T-helper 1 cell treated with Interleukin-12 subunit alpha and Interleukin-12 subunit beta and Interleukin-4 antibody, amounts not matched to agents 30 ng/mL and 1 ng/mL, for 36 hours (primary cell): ENCODE data around the gene LMNA. TPM values are rescaled to one million over a fixed set of nuclear protein-coding genes. Genes with fewer than 3 reads are reported as not detected.
"Not testable (repeated sequence)": the region's sequence is repeated elsewhere in the genome, so short reads cannot be mapped to it uniquely, and the experiment has no call there.

Experiments used
- intact Hi-C: fragments of 100-400 bp; cut with micrococcal nuclease; formaldehyde crosslinking; loops from one replicate; pipeline ENCODE4 v1.15.1; 2024
- total RNA-seq: library from RNA; stranded (reverse); gene quantifications from 2 replicates; pipeline ENCODE4 v1.2.3, GENCODE V29; 2022

The LMNA gene
- 32.7 and 33.3 TPM in 2 replicates for total RNA-seq

DNA sequence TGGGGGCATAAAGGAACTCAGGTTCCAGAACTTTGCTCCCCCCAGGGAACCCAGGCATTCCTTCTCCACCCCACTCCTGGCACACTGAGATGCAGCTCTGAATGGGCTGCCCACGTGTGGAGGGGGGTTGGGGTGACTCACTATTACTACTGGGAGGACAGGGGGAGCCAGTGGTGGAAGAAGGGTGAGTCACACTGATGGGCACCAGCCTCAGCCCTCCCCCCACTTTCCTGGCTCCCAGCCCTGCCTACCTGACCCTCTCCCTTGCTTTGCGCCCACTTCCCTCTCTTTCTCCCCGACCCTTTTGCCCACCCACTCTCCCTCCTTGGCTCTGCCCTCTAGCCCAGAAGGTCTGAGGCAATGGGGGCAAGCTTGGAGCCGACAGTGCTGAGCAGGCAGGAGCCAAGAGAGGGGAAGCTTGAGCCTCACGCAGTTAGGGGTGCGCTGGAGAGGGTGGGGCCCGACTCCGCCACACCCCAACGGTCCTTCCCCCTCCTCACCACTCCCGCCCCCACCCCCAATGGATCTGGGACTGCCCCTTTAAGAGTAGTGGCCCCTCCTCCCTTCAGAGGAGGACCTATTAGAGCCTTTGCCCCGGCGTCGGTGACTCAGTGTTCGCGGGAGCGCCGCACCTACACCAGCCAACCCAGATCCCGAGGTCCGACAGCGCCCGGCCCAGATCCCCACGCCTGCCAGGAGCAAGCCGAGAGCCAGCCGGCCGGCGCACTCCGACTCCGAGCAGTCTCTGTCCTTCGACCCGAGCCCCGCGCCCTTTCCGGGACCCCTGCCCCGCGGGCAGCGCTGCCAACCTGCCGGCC lies at the start of gene LMNA:
Gene LMNA (plus strand): TSS at position 611 of the 818 bp plus-strand sequence. CDS start 208 bp downstream, outside the sequence.
- intact Hi-C loops, result loop anchor here (1.0 kb wide), 5 partner anchors 8 to 94 kb away; partner anchors contain the start of gene SSR2

DNA sequence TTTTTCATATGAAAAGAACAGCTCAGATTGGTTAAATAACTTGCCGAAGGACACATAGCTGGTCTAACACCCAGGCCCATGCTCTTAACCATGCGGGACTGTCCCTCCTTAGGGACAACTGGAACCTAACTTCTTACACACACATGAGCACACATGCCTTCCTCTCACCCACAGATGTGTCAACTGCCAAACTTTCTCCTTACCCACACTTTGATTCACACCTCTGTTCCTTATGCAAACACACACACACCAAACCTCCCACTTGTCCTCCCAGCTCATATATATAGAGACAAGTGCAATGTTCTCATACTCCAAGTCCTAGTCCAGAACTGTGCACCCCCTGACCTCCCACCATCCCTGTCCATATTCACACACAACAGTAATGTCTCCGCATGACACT lies 49.3 kb upstream of the LMNA start:
- intact Hi-C loops, result no loop called here

DNA sequence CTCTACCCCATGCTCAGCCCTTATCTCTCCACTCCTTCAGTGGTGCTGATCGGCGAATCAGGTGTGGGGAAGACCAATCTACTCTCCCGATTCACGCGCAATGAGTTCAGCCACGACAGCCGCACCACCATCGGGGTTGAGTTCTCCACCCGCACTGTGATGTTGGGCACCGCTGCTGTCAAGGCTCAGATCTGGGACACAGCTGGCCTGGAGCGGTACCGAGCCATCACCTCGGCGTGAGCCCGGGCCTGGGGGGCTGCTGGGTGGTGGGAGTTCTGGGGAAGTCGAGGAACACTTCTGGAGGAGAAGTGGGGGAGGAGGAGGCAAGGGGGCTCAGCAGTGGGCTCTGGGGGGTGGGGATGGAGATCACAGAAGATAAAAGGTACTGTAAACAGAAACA lies 48.6 kb upstream of the LMNA start:
- intact Hi-C loops, result loop anchor here (1.0 kb wide), 6 partner anchors 12 to 132 kb away; partner anchors contain the start of genes KHDC4 and LAMTOR2

DNA sequence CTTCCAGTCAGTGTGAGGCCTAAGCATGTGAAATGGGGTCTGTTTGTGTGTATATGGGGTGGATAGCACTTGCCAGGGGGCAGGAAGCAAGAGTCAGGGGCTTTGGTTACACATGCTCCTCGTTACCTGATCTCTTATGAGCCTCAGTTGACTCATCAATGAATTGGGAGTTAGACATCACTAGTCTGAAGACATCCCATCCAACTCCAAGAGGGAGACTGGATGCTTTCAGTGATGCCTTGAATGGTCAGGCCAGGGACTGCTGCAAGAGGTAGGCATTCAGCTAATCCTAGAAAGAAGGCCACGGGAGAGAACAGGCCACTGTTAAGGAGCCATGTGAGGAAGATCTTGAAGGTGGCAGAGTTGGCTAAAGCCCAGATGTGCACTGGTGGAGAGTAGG lies 47.2 kb upstream of the LMNA start:
- intact Hi-C loops, result no loop called here

- intact Hi-C loops, result no loop called here
Measured at GRCh38 chr1:156069490-156070455, 44.7 kb upstream of the LMNA start.

DNA sequence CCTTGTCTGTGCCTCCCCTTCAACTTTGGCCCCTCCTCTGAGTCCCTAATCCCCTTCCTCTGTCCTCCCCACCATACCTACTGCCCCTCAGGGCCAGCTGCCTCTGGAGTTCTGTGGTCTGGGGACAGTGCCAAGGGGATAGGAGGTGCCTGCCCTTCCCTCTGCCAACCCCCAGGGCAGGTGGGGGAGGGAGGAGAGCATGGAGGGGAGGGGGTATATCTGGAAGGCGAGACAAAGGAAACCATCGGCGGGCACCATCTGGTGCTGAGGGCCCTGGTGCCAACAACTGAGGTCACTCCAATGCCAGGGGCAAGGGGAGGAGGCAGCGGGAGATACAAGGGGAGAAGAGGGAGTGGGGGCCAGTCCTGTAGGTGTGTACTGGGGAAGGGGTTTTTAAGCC lies 44.0 kb upstream of the LMNA start:
- intact Hi-C loops, result no loop called here

- intact Hi-C loops, result not testable (repeated sequence)
Measured at GRCh38 chr1:156071332-156071816, 43.1 kb upstream of the LMNA start.

DNA sequence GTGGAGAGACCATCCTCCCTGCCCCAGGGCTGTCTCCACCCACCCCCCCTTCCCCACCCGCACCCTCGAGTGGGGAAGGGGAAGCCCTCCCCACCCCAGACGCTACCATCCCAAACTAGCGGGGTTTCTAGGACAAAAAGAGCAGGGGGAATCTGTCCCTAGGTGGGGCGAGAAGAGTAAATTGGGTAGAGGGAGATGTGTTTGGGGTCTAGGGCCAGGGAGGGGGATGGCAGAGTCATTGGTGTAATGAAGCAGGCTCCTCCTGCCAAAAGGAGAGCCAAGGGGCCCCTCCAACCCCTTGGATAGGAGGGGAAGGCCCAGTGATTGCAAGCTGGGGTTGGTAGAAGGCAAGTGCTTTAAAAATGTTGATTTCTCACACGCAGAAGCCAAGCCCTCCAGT lies 42.3 kb upstream of the LMNA start:
- intact Hi-C loops, result no loop called here

DNA sequence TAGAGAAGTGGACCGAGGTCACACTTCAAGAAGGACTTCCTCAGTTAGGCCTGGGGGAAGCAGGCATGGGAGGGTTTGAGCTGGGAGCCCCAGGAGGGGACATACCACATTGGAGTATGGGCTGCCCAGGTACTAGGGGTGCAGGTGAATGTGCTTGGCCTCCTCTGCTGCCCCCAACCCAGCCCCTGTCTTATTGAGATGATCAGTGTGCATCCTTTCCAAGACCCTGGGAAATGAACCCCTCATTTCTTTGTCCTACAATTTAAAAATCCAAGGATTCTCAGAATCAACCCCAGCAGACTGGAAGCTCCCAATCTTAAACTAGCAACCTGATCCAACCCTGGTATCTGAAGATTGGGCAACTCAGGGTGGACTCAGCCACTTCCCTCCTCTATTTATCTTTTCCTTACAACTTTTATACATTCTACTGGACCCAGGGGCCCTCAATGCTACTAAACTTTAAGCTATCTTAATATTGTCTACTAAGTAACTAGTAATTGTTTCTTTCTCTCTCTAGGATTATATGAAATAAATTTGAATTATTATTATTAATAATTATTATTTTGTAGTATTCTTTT lies 41.3 kb upstream of the LMNA start:
- intact Hi-C loops, result no loop called here

DNA sequence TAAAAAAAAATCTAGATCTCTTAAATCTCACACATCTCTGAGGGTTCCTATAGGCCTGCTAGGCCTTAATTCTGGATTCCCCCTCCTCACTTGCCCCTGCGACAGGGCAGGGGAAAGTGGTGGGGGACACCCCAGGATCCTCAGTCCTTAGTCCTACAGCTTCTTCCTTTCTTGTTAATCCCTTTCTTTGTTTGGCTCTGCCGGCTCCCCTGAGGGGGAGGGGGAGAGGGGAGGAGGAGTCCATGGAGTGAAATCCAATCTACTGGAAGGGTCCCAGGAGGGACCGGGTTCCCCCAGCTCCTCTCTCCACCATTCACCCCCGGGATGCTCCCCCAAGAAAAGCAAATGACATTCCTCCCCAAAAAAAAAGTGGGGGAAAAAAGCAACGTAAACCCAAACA lies 40.8 kb upstream of the LMNA start:
- intact Hi-C loops, result no loop called here

DNA sequence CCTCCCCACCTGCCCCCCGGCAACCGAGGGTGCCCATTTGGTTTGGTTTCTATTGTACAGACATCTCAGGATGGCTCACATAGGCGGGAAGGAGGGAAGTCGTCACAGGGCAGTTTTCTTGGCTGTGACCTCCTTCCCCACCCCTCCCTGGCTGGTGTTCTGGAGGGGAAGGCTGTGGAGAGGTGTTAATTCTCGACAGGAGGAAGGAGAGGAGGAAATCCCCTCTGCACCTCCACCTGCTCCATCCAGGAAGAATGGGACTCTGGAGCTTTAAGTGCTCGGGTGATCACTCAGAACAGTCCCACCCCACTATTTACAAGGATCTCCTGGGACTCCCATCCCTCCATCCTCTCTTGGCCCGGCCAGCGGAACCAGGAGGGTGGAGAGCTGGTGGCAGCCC lies 39.9 kb upstream of the LMNA start:
- intact Hi-C loops, result no loop called here

GRCh38 chr1:156075162-156075561 lies 39.3 kb upstream of the LMNA start:
- intact Hi-C loops, result no loop called here

DNA sequence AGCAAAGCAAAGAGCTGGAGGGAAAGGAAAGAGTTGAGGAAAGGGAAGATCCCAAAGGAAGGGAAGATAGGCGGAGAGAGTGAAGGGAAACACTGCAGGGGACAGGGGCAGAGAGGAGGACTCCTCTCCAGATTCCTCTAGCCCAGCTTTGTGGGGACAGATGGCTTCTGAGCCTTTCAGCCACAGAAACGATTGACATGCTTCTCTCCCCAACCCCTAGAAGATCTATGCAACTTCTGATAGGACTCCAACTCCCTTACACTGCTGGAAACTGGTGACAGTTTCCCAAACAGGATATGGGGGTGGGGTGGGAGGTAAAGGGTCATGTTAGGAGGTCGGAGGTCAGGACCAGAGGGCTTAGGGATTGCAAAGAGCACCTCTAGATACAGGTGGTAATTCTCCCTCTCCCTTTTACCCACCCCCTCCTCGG lies 38.7 kb upstream of the LMNA start:
- intact Hi-C loops, result no loop called here

GRCh38 chr1:156076609-156077429 lies 37.7 kb upstream of the LMNA start:
- intact Hi-C loops, result no loop called here

- intact Hi-C loops, result no loop called here
Measured at GRCh38 chr1:156077430-156077760, 37.1 kb upstream of the LMNA start.

GRCh38 chr1:156078728-156079127 lies 35.8 kb upstream of the LMNA start:
- intact Hi-C loops, result no loop called here

DNA sequence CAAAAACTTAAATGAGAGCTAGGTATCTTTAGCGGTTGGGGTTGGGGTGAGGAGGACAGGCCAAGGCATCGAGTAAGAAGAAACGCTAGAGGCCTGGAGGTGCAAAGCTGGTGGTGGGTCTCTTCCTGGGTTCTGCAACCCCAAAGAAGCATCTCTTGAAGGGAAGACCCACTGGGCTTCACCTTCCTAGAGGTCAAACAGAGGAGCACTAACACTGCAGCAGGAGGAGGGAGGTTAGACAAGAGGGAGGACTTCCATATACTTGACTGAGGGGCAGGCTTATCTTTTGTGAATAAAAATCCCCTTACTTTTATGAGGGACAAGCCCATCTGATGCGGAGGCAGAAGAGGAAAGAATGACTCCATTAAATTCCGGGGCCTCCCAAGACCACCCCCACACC lies 34.7 kb upstream of the LMNA start:
- intact Hi-C loops, result no loop called here

DNA sequence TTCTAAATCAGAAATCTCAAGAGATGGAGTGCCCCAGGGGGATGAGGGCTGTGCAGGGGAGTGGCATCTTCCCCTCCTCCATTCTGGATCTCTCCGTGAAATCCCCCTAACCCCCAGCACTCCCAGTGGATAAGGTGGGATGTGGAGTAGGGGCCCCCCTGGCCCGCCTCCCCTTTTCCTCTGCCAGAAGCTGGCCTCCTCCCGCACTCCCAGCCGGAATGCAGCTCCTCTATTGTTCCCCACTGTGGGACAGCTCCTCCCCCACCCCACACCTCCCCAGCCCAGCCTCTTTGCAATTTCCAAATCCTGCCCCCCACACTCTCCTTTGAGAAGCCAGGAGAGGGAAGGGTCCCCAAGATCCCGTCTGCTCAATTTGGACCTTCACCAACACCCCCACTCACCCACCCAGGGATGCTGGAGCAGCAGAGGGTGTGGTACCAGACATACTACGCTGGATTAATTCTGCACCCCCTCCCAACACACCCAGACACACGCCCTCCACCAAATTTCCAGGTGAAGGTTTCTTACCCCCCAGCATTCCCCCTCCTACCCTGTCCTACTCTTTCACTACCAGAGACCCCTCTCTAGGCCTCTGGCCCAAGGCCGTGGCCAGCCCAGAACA lies 34.2 kb upstream of the LMNA start:
- intact Hi-C loops, result no loop called here

GRCh38 chr1:156080863-156081179 lies 33.7 kb upstream of the LMNA start:
- intact Hi-C loops, result no loop called here

DNA sequence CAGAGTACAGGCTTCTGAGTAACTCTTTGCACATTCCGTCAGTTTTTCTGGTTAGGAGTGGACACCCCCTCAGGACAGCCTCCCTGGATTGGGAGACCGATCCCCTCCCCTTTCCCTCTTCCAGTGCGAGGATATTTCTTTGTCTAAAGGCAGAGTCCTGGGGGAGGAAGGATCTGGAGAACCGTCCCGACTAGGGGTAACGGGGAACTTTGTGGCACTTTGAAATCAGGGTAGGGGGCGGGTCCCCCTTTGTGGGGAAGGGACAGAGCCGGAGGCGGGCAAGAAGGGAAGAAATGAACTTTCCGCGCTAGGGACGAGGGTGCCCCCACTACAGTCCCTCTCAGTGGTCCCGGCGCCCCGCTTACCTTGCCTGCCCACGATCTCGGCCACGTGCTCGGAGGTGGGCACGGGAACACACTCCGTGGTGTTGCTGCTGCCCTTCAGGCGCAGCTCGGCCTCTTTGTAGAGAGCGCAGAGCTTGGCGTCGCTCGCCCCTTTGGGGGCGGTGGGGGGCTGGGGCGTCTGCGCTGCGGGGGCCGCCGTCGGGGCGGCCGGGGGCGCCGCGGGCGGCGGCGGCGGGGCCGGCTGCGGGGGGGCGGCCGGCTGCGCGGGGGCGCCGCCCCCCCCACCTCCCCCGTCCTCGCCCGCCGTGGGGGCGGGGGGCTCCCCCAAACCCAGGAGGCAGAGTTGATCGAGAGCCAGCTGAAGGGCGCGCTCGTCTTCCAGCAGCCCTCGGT lies 33.2 kb upstream of the LMNA start:
- intact Hi-C loops, result no loop called here
